AG08395 (cell line): ENCODE results near the gene LRRC1.
A peak's percentile ranks its signal among the peaks of the same experiment; 100 is the strongest.

Experiments
- DNase-seq: peaks from one replicate; pipeline ENCODE4 v3.0.0; 2012; ENCODE audit warnings: mixed read lengths, low spot score

LRRC1 gene

DNA sequence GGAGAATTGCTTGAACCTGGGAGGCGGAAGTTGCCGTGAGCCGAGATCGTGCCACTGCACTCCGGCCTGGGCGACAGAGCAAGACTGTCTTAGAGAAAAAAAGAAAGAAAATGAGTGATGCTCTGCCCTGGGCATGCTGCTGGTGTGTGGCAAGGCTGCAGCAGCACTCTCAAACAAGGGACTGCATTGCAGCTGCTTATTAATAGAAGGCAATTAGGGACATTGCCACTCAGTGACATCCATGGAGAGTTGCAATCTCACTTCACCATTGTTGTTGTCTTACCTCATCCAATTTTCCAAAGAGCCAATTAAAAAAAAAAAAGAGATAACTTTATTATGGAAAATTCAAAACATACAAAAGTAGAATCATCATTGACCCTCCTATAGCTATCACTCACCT is 131.1 kb downstream of the LRRC1 start:
- no peak for DNase-seq

DNA sequence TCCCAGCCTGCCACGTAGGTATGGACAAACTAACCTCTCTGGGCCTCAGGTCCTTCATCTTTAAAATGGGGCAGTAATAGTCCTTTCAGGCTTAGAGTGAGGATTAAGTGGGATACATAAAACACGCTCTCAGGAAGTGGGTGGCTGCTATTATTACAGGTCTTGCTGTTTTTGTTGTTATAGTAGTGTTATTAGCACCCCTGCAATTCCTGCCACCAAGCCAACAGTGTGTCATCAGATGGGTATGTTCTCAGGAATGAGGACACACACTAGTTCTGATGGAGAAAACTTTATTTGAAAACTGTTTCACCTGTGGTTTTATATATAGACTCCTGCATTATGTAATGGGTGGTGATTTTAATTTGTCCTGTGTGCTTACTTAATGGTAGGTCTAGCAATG is 131.7 kb downstream of the LRRC1 start:
- DNase-seq: peak; percentile 35

DNA sequence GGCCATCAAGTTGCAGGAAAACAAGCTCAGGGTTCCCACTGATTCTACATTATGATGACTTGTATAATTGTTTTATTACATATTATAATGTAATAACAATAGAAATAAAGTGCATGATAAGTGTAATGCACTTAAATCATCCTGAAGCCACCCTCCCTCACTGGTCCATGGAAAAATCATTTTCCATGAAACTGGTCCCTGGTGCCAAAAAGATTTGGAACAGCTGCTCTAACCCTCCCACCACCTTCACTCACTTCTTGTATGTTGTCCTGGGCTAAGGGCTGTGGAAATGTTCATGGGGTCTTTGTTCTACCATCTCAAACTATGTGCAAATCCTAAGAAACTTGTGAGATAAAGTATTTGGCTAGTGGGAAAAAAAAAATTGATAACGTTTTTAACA is 133.8 kb downstream of the LRRC1 start:
- DNase-seq: no peak

DNA sequence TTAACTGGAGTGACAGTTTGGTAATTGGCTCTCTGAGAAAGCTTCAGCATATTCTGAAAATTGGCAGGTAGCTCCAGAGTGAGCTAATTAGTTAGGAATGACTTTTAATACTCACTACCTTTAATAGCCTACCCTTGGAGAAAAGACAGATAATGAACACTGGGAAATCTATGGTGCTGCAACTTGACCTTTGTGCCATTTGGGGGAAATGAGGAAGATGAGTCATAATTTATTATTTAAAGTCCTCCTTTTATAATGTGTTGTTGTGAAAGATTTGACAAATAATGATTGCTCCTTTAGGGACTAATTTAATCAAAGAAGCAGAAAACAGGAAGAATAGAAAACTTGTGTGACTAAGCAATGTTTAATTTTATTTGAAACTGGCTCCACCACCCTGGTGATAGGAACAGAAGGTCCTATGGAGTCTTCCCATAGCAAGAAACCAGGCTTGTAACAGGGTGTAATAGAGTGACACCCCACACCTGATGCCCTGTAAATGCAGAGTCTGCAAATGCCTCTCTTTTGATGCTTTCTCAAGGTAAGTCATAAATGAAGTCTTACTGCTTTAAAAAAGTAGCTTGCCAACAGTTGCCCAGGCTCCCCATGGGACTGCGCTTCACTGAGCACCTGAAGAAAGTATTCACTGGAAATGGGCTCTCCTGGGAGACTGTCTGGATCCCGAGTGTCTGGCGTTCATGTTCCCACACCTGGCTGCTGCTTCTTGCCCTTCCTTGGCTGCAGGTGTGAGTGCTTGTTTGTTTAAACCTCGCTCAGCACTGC is 134.4 kb downstream of the LRRC1 start:
- DNase-seq: no peak

DNA sequence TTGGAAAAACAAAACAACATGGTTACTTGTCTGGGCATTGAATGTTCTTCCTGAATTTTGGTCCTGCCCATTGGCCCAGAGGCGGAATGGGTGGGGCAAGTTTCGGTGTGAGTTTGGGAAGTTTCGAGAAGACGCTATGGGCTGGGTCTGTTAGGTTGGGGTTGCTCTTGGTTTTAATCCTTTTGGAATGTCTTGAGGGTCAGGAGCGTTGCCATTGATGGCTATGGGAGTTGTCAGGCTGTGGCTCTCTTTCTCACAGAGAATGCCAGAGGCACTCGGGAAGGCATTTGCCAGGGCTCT is 135.0 kb downstream of the LRRC1 start:
- no peak for DNase-seq

DNA sequence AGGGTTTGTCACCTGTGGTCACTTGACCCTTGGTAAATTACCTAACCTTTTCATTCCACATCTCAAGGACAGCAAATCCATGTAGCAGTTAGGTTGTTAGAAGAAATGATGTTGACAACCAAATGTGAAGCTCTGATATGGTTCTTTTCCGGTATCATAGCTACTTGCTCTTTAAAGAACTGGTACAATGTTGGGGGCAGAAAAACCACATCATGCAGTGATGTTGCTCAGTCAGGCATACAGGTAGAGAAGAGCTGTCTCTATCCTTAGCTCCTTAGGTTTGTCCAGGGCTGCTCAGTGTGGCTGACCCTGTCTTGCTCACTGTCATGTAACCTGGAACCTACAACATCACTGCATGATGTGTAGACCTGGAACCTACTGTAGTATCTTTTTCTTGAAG is 135.5 kb downstream of the LRRC1 start:
- no peak for DNase-seq

DNA sequence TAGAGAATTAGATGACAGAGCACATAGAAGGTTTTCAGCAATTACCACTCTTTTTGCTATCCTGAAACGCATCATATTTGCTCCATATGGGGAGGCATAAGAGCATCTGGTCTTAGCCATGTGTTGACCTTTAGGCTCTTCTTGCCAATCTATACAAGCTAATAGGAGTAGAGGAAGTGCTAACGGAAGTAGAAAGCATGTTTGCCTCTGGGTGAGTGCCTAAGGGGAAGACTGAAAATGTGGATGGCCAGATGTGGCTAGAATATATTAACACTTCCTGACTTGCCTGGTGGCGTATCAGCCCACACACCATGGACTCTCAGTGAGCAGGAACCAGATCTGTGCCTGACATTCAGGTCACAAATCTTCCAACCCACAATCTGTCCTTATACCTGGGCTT is 136.3 kb downstream of the LRRC1 start:
- DNase-seq: no peak

DNA sequence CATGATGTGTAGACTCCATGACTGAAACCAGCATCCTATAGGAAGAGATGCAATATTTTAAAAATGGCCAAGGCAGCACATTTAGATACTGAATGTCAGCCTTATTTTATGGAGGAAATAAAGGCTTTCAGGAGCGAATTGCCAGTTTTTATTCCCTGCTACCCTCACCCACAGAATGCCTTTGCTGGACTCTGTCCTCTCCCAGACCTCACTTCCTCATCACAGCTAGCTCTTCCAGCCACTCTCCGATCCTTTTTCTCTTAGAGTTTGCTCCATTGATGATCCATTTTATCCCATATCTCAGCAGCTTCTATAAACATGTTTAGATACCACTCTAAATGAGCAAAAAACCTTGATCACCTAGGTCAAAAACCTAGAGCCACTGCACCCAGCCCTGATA is 137.7 kb downstream of the LRRC1 start:
- no peak for DNase-seq

DNA sequence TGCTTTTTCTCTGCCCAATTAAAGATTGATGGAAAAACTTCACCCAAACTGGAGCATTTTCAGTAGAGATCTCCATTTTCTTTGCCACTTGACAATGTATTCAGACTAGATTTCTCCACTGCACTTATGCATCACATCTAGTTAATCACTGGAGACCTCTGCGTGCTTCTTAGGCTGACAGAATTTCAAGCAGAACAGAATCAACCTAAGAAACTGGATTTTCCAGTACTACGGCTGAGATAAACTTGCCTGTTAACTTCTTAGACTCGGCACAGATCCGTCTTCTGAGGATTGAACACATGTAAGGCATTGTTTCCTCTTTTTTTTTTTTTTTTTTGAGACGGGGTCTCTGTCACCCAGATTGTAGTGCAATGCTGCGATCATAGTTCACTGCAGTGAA is 139.2 kb downstream of the LRRC1 start:
- no peak for DNase-seq

DNA sequence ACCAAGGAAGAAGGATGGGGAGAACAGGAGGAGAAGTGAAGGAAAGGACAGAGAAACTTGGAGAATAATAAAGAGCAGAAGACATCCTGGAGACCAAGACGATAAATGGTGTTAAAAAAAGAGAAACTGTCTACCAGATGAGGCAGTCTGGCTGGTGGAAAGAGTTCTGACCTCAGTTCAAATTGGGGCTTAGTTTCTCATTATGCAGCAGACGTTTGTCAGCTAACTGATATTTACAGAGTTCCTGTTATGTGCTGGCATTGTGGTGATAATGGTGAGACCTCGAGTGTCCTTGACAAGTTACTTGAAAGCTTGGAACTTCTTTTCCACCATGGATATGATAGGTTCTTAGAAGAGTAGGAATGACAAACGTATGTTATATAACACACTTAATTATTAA is 142.7 kb downstream of the LRRC1 start:
- no peak for DNase-seq

DNA sequence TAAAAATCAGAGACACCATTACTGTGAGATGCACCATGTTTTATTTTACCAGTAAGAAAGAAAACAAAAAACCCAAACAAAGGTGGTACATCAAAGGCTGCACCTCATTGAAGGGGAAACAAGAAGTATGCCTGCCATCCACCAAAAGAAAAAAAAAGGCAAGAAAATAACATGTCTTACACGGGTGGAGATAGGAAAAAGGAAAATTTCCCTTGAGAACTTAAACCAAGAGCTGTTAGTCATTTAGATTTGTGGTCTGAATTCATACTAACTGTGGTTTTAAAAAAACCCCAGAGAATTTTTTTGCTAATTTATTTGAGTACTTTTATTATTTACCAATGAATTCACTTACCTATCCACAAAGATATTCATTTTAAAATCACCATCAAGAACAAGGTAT is 144.0 kb downstream of the LRRC1 start:
- no peak for DNase-seq

DNA sequence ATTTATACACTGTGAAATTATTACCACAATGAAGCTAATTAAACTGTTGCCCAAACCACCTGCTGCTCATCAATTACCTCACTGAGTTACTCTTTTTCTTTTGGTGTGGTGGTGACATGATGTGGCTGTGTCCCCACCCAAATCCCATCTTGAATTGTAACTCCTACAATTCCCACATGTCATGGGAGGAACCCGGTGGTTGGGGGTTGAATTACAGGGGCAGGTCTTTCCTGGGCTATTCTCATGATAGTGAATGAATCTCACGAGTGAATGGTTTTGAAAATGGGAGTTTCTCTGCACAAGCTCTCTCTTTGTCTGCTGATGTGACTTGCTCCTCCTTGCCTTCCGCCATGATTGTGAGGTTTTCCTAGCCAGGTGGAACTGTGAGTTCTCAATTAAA is 145.0 kb downstream of the LRRC1 start:
- DNase-seq: no peak

DNA sequence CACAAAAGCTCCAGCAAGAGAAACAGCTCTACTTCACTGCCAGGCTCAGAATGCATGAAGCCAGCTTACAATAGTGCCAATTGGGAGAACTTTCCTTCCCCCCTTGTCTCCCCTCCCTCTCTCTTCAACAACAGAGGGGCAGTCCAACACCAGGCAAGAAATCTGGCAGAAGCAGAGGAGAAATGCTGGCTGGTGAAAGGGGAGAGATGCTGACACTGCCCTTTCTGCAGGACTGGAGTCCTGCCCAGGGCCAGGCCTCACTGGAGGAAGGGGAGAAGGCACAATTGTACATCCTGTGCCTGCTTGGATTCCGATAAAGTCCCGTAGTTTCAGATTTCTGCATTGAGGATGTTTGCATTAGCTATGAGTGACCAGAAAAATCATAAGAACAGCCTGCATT is 148.6 kb downstream of the LRRC1 start:
- no peak for DNase-seq

DNA sequence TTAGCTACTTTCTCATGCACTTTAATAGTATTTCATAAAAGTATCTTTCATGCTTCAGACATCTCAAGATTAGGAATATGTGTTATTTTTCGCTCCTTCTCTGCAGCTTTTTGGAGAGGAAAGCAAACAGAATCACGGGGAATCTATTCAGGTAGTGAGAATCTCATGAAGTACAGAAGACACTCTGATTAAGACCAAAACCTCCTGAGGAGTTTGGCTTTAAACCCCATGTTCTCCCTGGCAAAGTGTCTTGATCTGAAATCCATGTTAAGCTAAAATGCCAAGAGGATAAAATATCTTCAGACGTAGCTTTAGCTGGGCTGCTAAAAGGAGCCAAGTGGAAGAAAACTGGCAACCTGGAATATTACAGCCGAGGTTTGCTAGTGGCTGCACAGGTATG is 149.3 kb downstream of the LRRC1 start:
- no peak for DNase-seq

DNA sequence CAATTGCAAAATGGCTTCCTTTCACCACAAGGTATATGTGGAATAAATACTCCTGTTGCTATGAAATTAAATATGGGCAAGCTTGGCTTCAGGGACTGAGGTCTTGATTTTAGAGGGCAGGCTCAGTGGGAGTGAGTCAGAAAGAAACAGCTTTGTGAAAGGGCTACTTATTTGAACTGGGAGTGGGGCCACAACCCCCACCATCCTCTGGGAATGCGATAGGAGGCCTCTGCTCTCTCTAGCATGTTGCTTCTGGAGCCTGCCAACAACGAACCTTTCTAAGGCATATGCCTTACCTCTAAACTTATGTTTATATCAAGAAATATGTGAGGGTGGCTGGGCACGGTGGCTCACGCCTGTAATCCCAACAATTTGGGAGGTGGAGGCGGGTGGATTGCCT is 149.7 kb downstream of the LRRC1 start:
- no peak for DNase-seq

DNA sequence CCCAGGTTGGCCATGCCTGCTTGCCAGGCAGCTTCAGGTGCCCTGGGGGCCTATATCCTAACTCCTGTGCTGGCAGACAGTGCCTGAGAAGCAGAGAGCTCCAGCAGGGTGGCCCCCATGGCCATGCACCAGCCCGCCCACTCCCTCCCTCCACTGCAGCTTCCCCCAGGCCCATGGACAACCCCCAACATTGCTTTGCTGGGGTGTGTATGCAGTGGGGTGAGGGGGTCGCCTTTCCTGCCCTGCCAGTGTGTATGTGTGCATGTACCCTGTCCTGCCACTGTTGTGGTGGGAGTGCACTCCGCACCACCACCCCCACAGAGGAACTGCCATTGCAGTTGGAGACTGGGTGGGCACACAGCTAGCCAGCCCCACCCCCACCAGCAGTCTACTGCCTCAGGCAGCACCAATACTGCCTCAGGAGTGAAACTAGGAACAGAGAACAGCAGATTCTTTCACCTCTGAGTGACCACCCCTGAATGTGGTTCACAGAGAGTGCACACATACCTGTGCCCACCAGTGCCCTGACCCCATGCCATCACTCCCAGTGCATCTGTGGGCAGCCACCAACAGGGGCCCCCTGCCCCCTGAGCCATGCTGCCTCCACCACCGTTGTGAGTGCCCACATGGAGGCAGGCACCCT is 151.1 kb downstream of the LRRC1 start:
- DNase-seq: no peak

DNA sequence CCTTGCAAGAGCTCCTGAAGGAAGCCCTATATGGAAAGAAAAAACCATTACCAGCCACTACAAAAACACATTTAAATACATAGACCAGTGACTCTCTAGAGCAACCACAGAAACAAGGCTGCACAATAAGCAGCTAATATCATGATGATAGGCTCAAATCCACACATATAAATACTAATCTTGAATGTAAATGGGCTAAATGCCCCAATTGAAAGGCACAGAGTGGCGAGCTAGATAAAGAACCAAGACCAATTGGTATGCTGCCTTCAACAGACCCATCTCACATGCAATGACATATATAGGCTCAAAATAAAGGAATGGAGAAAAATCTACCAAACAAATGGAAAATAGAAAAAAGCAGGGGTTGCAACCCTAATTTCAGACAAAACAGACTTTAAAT is 153.0 kb downstream of the LRRC1 start:
- DNase-seq: no peak

DNA sequence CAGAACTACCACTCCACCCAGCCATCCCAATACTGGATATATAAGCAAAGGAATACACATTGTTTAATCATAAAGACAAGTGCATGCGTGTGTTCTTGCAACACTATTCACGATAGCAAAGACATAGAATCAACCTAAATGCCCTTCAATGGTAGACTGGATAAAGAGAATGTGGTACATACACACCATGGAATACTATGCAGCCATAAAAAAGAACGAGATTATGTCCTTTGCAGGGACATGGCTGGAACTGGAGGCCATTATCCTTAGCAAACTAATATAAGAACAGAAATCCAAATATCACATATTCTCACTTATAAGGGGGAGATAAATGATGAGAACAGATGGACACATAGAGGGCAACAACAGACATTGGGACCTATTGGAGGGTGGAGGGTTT is 156.6 kb downstream of the LRRC1 start:
- DNase-seq: no peak

DNA sequence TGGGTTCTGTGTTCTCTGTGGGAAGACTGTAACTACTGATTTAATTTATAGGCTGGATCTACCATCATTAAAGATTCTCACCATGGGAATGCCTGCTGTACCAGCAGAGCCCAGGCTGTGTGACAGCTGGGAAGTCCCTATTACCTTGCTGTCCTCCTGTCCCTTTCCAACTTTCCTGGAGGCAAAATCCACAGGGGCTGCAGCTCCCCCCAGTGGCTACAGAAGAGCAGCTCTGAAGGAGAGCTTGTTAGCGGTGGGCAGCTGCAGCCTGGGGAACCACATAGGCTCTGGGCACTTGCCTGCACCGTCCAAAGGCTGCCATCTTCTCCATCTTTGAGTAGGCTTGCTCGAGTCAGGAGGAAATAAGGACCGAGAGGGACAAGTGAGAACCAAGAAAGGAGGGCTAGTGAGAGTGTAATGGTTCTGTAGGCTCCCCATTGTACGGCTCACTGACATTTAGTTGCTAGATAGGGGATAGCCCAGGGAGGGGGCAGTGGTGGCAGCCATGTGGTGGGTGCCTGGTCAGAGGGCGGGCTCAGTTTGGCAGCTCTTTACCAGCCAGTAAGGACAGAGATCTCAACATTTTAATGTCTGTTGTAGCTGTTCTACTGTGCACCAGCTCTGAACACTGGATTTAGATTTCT is 161.4 kb downstream of the LRRC1 start:
- DNase-seq: peak; percentile 68

DNA sequence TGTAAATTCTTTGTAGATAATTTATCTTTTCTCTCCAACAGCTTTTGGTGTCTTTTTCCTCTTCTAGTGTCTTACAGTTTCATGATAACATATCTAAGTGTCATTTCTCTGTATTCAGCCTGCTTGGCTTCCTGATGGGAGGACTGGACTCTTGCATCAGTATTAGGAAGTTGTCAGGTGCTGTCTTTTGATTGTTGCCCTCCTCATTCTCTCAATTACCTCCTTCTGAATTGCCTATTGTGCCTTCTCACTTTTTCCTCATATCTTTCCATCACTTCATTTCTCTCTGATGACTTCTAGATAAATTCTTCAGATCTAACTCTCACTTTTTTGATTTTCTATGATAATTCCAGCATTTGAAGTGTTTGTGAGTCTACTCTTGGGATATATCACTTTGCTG is 162.0 kb downstream of the LRRC1 start:
- DNase-seq: no peak

DNA sequence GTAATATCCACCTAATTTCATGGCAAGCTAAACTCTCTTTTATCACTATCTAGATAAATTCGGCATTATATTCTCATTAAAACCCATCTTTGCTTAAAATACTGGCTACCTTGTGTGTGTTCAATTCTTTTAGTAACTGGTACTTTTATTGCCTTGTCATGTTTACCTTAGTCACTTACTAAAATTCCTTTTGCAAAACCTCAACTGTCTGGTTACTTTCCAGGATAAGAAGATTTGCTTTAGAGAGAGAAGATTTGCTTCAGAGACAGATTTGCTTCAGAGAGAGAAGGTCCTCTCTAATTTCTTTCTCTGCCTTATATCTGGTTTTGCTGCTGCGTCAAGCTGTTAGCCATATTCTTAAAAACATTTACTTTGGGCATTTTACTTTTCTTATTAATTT is 164.9 kb downstream of the LRRC1 start:
- DNase-seq: no peak

DNA sequence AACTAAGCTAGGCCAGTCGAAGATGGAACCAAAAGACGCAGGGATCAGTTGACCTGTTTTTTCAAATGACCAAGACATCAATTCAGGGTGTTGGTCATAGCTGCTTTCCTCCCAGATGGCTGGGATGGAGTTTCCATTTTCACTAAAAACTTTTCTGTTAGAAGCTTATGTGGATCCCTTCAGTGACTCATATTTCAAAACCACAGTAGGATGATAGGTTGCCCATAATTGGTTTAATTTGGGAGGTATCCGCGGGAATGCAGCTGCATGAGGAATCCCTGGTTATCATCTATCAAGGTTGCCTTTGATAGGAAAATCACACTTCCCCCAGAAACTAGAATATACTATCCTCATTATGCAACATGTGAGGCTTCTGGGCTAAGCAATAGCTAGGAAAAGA is 165.5 kb downstream of the LRRC1 start:
- peak; percentile 40 for DNase-seq

DNA sequence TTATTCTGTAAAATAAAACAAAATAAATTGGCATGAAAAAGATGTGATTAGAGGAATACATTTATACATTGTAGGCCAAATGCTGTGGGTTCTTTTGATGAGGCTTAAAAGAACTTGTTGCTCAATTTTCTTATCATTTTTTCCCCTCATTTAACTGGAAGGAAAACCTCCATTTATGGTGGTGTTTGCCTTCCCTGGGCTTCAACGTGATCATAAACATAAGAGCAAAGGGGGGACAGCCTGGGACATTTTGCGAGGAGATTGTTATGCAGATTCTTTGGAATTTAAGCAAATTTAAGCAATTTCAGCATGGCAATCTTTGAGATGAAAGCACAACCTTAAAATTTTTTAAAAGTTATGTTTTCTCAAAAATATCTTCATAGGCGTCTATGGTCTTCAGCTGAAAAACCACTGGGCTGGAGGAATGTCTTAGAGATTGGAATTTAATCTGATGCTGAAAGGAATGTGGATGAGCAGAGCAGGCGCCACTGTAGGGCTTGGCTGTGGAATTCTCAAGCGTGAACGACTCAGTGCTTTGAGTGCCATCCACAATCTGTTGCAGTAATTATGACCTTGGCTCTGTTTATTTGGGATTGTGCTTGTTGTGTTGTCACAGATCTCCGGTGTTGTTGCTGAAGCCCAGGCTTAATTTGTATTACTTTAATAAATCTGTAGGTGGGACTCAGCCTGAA is 167.0 kb downstream of the LRRC1 start:
- peak; percentile 68 for DNase-seq
